Panc1 (cell line): ENCODE results near the gene OR11A1.

Source experiments
- CTCF ChIP-seq: fragments of 450-650 bp; IDR thresholded peaks from 2 replicates; pipeline ENCODE4 v1.5.1; 2017; ENCODE audit warnings: mild to moderate bottlenecking
- POLR2AphosphoS5 ChIP-seq: IDR thresholded peaks from 2 replicates; pipeline ENCODE4 v1.6.1; 2012; ENCODE audit warnings: mild to moderate bottlenecking, low read depth, low read length, moderate library complexity
- SIN3A ChIP-seq: IDR thresholded peaks from 2 replicates; pipeline ENCODE4 v1.6.1; 2012; ENCODE audit warnings: low read depth, mild to moderate bottlenecking, low read length, moderate library complexity, borderline replicate concordance; ENCODE audit not compliant: insufficient read depth
- TF ChIP-seq, protein P1 (sequence below), 2 experiments: IDR thresholded peaks; 2 replicates each; pipeline ENCODE4 v1.6.1; 2011 to 2012; ENCODE audit warnings: low read depth in 2 of 2, control low read depth in 1 of 2, low read length in 1 of 2, mild to moderate bottlenecking in 1 of 2, moderate library complexity in 1 of 2; ENCODE audit not compliant: insufficient read depth in 1 of 2

- TF ChIP-seq CTCF (no peak), SIN3A (no peak), POLR2AphosphoS5 (no peak)
- TF ChIP-seq, protein P1, sequence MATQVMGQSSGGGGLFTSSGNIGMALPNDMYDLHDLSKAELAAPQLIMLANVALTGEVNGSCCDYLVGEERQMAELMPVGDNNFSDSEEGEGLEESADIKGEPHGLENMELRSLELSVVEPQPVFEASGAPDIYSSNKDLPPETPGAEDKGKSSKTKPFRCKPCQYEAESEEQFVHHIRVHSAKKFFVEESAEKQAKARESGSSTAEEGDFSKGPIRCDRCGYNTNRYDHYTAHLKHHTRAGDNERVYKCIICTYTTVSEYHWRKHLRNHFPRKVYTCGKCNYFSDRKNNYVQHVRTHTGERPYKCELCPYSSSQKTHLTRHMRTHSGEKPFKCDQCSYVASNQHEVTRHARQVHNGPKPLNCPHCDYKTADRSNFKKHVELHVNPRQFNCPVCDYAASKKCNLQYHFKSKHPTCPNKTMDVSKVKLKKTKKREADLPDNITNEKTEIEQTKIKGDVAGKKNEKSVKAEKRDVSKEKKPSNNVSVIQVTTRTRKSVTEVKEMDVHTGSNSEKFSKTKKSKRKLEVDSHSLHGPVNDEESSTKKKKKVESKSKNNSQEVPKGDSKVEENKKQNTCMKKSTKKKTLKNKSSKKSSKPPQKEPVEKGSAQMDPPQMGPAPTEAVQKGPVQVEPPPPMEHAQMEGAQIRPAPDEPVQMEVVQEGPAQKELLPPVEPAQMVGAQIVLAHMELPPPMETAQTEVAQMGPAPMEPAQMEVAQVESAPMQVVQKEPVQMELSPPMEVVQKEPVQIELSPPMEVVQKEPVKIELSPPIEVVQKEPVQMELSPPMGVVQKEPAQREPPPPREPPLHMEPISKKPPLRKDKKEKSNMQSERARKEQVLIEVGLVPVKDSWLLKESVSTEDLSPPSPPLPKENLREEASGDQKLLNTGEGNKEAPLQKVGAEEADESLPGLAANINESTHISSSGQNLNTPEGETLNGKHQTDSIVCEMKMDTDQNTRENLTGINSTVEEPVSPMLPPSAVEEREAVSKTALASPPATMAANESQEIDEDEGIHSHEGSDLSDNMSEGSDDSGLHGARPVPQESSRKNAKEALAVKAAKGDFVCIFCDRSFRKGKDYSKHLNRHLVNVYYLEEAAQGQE (IDR thresholded peaks at IDR 0.05; ENCODE audit: insufficient read depth in 1 of 2, low read depth in 2 of 2, low read length in 1 of 2) = no peak
Observed at GRCh38 chr6:29487660-29488059, 30.8 kb upstream of the OR11A1 start, which contains the start of gene MAS1L.
